ENCODE results near the gene CEACAM6.

DNA sequence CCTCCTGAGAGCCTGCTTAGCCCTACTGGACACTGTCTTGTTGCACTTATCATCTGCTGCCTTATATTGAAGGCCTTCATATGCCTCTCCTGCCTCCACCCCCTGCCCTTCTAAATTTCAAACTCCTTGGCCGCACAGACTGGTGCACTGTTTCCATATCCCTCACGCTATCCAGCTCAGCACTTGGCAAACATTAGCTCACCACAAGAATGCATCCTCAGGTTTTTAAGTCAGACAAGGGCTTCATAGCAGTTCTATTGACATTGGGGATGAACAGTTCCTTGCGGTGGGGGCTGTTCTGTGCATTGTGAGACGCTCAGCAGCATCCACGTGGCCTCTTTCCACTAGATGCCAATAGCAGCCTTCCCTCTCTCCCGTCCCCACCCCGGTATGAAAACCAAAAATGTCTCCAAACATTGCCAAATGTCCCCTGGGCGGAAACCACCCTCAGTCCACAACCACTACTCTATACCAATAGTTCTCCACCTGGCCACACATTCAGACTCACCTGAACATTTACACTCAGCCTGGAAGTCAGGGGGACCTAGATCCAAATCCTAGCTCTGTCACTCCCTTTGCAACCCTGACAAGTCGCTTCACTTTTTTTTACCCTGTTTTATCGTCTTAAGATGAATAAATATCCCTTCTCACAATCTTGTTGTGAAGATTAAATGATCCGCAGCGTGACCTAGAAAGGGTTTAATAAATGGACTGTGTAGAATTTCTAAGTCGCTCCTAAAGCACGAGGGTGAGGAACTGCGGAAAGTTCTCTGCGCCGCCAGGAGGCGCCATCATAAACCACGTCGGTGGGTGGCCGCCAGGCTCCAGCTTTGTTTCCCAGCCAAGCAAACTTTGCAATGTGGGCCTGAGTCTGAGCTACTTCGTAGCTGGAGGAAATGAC lies 37.4 kb downstream of the CEACAM6 start:
- TF ChIP-seq EZH2 (IDR thresholded peaks at IDR 0.05; ENCODE audit: borderline replicate concordance, insufficient read depth, low read depth, low read length, poor library complexity, severe bottlenecking), result no peak
- TF ChIP-seq, protein P1, sequence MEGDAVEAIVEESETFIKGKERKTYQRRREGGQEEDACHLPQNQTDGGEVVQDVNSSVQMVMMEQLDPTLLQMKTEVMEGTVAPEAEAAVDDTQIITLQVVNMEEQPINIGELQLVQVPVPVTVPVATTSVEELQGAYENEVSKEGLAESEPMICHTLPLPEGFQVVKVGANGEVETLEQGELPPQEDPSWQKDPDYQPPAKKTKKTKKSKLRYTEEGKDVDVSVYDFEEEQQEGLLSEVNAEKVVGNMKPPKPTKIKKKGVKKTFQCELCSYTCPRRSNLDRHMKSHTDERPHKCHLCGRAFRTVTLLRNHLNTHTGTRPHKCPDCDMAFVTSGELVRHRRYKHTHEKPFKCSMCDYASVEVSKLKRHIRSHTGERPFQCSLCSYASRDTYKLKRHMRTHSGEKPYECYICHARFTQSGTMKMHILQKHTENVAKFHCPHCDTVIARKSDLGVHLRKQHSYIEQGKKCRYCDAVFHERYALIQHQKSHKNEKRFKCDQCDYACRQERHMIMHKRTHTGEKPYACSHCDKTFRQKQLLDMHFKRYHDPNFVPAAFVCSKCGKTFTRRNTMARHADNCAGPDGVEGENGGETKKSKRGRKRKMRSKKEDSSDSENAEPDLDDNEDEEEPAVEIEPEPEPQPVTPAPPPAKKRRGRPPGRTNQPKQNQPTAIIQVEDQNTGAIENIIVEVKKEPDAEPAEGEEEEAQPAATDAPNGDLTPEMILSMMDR (IDR thresholded peaks at IDR 0.05), result peak; percentile 82
